GM12892 (cell line): Measurements from ENCODE around the gene BRD7.
A peak's percentile ranks its signal among the peaks of the same experiment; 100 is the strongest.
"Not testable (repeated sequence)": the region's sequence is repeated elsewhere in the genome, so short reads cannot be mapped to it uniquely, and the experiment has no call there.

Experiments
- DNase-seq: peaks from one replicate; pipeline ENCODE4 v3.0.0; 2011; ENCODE audit not compliant: insufficient read length
- FAIRE-seq: peaks from 2 replicates; lab custom pipeline; 2011; peaks lifted over from hg19 to GRCh38; lab: Jason Lieb, UNC
- POLR2A ChIP-seq: IDR thresholded peaks from 2 replicates; pipeline ENCODE4 v1.6.1; 2011; ENCODE audit warnings: low read depth, low read length, control low read depth
- POLR2AphosphoS5 ChIP-seq: IDR thresholded peaks from 2 replicates; pipeline ENCODE4 v1.6.1; 2011; ENCODE audit warnings: low read depth, low read length, control low read depth
- TAF1 ChIP-seq: IDR thresholded peaks from 2 replicates; pipeline ENCODE4 v1.6.1; 2011; ENCODE audit warnings: low read depth, mild to moderate bottlenecking, control low read depth, low read length, borderline replicate concordance

Gene BRD7

DNA sequence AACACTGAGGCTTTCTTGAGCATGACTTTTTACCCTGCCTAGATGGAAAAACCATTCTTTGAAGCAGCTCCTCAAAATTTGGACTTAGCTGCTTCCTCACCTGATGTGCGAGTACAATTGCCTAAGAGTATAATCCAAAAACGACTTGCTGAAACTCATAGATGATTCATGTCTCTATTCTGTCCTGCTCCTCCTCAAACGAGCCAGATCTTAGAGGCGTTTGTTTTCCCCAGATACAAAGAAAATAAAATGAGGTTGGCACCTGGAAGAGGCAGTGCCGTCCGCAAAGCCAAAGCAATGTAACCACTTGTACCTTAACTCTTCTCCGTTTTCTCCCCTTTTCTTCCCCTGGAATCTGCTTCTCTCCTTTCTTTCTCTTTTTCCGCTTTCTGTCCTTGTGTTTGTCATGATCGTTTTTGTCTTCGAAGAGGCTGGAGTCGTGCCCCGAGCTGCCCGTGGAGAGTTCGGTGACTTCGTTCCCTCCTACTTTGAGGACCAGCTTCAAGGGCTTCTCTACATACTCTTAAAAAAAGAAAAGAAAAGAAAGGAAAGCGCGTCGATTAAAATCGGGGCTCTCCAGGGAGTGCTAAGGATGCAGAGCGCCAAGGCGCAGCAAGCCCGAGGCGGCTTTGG is 895 bp downstream of the BRD7 start:
- DNase-seq (no peak), FAIRE-seq (no peak)
- no peak for TF ChIP-seq POLR2AphosphoS5
- no peak for TF ChIP-seq TAF1
- no peak for TF ChIP-seq POLR2A

- FAIRE-seq: no peak
- TF ChIP-seq POLR2A (no peak), POLR2AphosphoS5 (no peak), TAF1 (no peak)
- no peak for DNase-seq
These were observed 2.8 kb downstream of the BRD7 start for GRCh38 chr16:50365791-50366575.

DNA sequence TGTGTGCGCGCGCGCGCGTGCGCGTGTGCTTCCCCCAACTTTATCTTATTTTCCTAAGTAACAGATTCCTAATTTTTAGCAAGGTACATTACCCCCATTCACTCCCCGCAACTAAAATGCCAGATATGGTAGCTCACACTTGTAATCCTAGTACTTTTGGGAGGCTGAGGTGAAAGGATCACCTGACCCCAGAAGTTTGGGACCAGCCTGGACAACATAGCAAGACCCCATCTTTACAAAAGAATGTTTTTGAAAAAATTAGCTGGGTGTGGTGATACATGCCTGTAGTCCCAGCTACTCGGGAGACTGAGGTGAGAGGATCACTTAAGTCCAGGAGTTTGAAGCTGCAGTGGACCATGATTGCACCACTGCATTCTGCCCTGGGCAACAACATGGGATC is 5.1 kb downstream of the BRD7 start:
- TF ChIP-seq POLR2AphosphoS5 (no peak), POLR2A (no peak), TAF1 (no peak)
- DNase-seq (no peak), FAIRE-seq (no peak)

GRCh38 chr16:50360779-50361178 is 8.0 kb downstream of the BRD7 start:
- no peak for DNase-seq
- no peak for TF ChIP-seq POLR2A
- TF ChIP-seq TAF1: no peak
- no peak for TF ChIP-seq POLR2AphosphoS5
- peak; percentile 53 for FAIRE-seq

GRCh38 chr16:50360033-50360778 is 8.6 kb downstream of the BRD7 start:
- TF ChIP-seq POLR2A (no peak), TAF1 (no peak), POLR2AphosphoS5 (no peak)
- DNase-seq: no peak
- FAIRE-seq: no peak

DNA sequence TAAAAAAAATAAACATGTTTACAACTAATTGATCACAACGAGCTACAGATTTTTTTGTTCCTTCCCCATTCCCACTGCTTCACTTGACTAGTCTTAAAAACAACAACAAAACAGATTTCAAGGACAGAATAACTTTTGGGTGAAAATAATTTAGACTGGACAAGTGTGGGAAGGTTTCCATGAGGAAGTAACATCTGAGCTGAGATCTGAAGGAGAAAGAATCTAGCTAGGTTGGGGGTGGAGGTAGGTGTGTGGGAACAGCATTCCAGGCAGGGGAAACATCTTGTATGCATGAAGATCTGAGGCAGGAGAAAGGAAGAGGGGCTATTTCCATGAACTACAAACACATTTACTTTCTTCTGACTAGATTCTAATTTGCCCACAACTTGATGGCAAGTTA is 9.2 kb downstream of the BRD7 start:
- no peak for FAIRE-seq

DNA sequence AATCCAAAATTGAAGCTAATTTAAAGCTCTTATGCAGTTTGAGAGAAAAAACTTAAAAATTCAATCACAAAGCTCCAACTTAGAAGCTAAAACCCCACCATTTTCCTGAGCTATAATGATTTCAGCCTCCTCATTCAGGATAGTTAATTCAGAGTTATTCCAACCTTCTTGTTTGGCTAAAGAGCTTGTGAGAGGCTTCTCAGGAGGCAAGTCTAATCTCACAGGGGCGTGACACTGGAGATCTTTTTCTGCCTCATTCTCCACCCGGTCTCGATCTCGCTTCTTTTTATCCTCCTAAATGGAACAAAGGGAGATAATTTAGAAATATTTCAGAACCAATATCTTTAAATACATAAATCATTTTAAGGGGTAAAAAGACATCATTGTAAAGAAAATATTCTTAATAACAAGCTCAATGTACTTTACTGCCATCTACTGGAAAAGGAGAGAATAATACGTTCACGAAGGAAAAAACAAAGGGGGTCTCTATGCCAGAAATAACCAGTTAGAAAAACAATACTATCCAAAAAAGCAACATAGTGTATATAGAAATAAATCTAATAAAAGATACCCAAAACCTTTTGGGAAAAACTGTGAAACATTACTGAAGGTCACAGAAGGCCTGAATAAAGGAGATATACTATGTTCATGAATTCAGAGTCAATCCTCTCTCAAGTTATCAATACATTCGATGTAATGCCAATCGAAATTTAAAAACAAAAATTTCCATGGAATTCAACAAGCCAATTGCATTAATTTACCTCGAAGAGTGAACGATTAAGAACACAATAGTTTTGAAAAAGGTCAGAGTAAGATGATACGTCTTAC is 13.9 kb downstream of the BRD7 start:
- no peak for TF ChIP-seq TAF1
- TF ChIP-seq POLR2AphosphoS5: no peak
- no peak for TF ChIP-seq POLR2A
- FAIRE-seq: no peak
- no peak for DNase-seq

More for the DNA sequence above, 9.2 kb downstream of the BRD7 start:
- no peak for DNase-seq
- TF ChIP-seq POLR2AphosphoS5: no peak
- no peak for TF ChIP-seq TAF1
- no peak for TF ChIP-seq POLR2A

DNA sequence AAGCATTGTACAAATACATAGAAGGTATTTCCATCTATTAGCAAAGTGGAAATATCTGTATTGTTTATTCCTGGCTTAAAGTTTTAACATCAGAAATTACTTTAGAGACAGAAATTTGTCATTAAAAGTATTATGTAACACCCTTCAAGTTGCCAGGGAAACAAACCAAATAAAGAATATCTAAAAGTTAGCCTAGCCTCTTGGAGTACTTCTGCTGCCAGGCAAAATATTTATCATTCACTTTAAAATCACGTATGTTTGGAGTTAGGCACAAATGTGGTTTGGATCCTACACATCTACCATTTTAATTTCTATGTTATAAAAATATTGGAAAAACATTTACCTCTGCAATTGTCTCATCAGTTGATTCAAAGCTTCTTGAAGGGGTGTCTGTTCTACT is 14.7 kb downstream of the BRD7 start:
- no peak for FAIRE-seq
- TF ChIP-seq POLR2A (no peak), TAF1 (no peak), POLR2AphosphoS5 (no peak)
- DNase-seq: no peak

DNA sequence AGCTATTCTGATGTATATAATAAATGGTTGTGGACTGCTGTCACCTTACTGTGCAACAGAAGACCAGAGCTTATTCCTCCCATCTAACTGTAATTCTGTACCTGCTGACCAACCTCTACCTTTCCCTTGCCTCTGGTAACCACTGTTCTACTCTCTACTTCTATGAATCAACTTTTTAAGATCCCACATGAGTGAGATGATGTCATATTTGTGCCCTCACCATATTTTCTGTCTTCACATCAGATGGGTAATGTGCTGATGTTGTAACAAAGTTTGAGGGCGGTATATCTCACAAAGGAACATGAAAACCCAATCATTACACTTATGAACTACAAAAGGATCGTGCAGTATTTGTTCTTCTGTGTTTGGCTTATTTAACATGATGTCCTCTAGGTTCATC is 16.8 kb downstream of the BRD7 start:
- FAIRE-seq: no peak
- TF ChIP-seq POLR2AphosphoS5: no peak
- TF ChIP-seq POLR2A: no peak
- TF ChIP-seq TAF1: no peak
- DNase-seq: no peak

- DNase-seq: no peak
- no peak for TF ChIP-seq POLR2A
- no peak for TF ChIP-seq POLR2AphosphoS5
- no peak for TF ChIP-seq TAF1
- FAIRE-seq: no peak
These were observed 17.7 kb downstream of the BRD7 start for GRCh38 chr16:50351116-50351515.

- not testable (repeated sequence) for DNase-seq, FAIRE-seq
These were observed 23.6 kb downstream of the BRD7 start for GRCh38 chr16:50345210-50345609.

DNA sequence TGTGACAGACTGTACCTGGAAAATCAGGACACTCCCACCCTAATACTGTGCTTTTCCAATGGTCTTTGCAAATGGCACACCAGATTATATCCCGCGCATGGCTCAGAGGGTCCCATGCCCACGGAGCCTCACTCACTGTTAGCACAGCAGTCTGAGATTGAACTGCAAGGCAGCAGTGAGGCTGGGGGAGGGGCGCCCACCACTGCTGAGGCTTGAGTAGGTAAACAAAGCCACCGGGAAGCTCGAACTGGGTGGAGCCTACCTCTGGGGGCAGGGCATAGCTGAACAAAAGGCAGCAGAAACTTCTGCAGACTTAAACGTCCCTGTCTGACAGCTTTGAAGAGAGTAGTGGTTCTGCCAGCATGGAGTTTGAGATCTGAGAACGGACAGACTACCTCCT is 25.2 kb downstream of the BRD7 start:
- FAIRE-seq, DNase-seq: not testable (repeated sequence)
